Smooth muscle cell (in vitro differentiated cells): ENCODE results near the gene ACAT2. TPM values are rescaled to one million over a fixed set of nuclear protein-coding genes. Genes with fewer than 3 reads are reported as not detected.
A peak's percentile ranks its signal among the peaks of the same experiment; 100 is the strongest.
"Not testable (repeated sequence)": the region's sequence is repeated elsewhere in the genome, so short reads cannot be mapped to it uniquely, and the experiment has no call there.

Experiments
- DNase-seq: peaks from one replicate; lab custom pipeline; 2025; ENCODE audit not compliant: unreplicated experiment; lab: John Stamatoyannopoulos, UW
- H2AFZ ChIP-seq: fragments of 200-600 bp; sonication (generic); 2 replicates; pipeline ENCODE4 v1.6.0; 2016; ENCODE audit warnings: antibody characterized with exemption, low read depth, mild to moderate bottlenecking
- H3F3A ChIP-seq: fragments of 200-600 bp; sonication (generic); 2 replicates; pipeline ENCODE4 v1.6.0; 2017; ENCODE audit warnings: antibody characterized with exemption, low read depth
- H3K27ac ChIP-seq: fragments of 200-600 bp; sonication (generic); 2 replicates; pipeline ENCODE4 v1.5.1; 2016; ENCODE audit warnings: low read depth, mild to moderate bottlenecking
- H3K27me3 ChIP-seq: fragments of 200-600 bp; sonication (generic); 2 replicates; pipeline ENCODE4 v1.6.1; 2016; ENCODE audit warnings: low read depth, mild to moderate bottlenecking
- H3K36me3 ChIP-seq: fragments of 200-600 bp; sonication (generic); 2 replicates; pipeline ENCODE4 v1.5.1; 2016; ENCODE audit warnings: low read depth
- H3K4me1 ChIP-seq: fragments of 200-600 bp; sonication (generic); 2 replicates; pipeline ENCODE4 v1.5.1; 2016; ENCODE audit warnings: low read depth
- H3K4me2 ChIP-seq: fragments of 200-600 bp; sonication (generic); 2 replicates; pipeline ENCODE4 v1.6.0; 2016; ENCODE audit warnings: mild to moderate bottlenecking
- H3K4me3 ChIP-seq: fragments of 200-600 bp; sonication (generic); 2 replicates; pipeline ENCODE4 v1.5.1; 2016; ENCODE audit warnings: mild to moderate bottlenecking
- H3K79me2 ChIP-seq: fragments of 200-600 bp; sonication (generic); 2 replicates; pipeline ENCODE4 v1.6.0; 2016; ENCODE audit warnings: low read depth, mild to moderate bottlenecking
- H3K9ac ChIP-seq: fragments of 200-600 bp; sonication (generic); 2 replicates; pipeline ENCODE4 v1.6.0; 2016; ENCODE audit warnings: low read depth
- H3K9me3 ChIP-seq: fragments of 200-600 bp; sonication (generic); replicated peaks from 2 replicates; pipeline ENCODE4 v1.5.1; 2016; ENCODE audit warnings: low read depth
- H4K20me1 ChIP-seq: fragments of 200-600 bp; sonication (generic); 2 replicates; pipeline ENCODE4 v1.6.0; 2016; ENCODE audit warnings: low read depth
- CTCF ChIP-seq: fragments of 200-600 bp; sonication (generic); IDR thresholded peaks from 2 replicates; pipeline ENCODE4 v1.5.1; 2017; ENCODE audit warnings: borderline replicate concordance, mild to moderate bottlenecking, antibody characterized with exemption; ENCODE audit not compliant: insufficient read depth, poor library complexity, severe bottlenecking
- WGBS: methylation state at CpG from one replicate; pipeline ENCODE4 v1.1.7; 2016; ENCODE audit warnings: low lambda C conversion rate; 5-methylcytosine and 5-hydroxymethylcytosine counted together
- polyA plus RNA-seq: library from polyadenylated mRNA; unstranded; fragments of >200 nt; fragmentation: Nextera tagmentation; extraction: Ambion mirVana; gene quantifications from 2 replicates; pipeline ENCODE4 v1.2.1, GENCODE V29; 2016
- total RNA-seq: library from RNA; depleted of rRNA; stranded (reverse); fragments of >200 nt; gene quantifications from 2 replicates; pipeline ENCODE4 v1.2.3, GENCODE V29; 2014

ACAT2 gene
- total and polyA plus RNA-seq, 2 experiments from 2014 or later = 21.5 to 82.5 TPM

GRCh38 chr6:159719287-159719686 lies 42.6 kb upstream of the ACAT2 start:
- Histone ChIP-seq H3K4me2 (no peak overlapping the region), H3F3A (peaks cover 8% of the 10 kb centered on the region), H3K4me1 (peaks cover 11% of the 10 kb centered on the region), H2AFZ (no peak overlapping the region), H3K4me3 (no peak overlapping the region), H3K36me3 (no peaks in the 10 kb centered on the region), H3K27me3 (no peaks in the 10 kb centered on the region), H4K20me1 (peaks cover 4% of the 10 kb centered on the region), H3K27ac (no peak overlapping the region), H3K9me3 (no peaks in the 10 kb centered on the region), H3K9ac (no peak overlapping the region), H3K79me2 (peaks cover 33% of the 10 kb centered on the region)
- no peak for DNase-seq
- TF ChIP-seq CTCF = no peak
- 91% methylated on average over 7 of the region's 7 CpGs for WGBS

GRCh38 chr6:159720708-159721107 lies 41.1 kb upstream of the ACAT2 start:
- TF ChIP-seq CTCF = peak; percentile 32
- Histone ChIP-seq H3K4me1 (peaks cover 13% of the 10 kb centered on the region), H4K20me1 (peaks cover 4% of the 10 kb centered on the region), H3K27me3 (no peaks in the 10 kb centered on the region), H3K27ac (no peak overlapping the region), H3K9ac (no peak overlapping the region), H3K4me2 (no peak overlapping the region), H3K36me3 (no peaks in the 10 kb centered on the region), H3F3A (peaks cover 8% of the 10 kb centered on the region), H3K4me3 (no peak overlapping the region), H2AFZ (no peak overlapping the region), H3K79me2 (peaks cover 46% of the 10 kb centered on the region), H3K9me3 (no peaks in the 10 kb centered on the region)
- WGBS = 81% methylated on average over 6 of the region's 7 CpGs
- no peak for DNase-seq

- 97% methylated on average over 3 of the region's 3 CpGs for WGBS
- not testable (repeated sequence) for H2AFZ ChIP-seq, H3K9me3 ChIP-seq, H3K27ac ChIP-seq, H3K27me3 ChIP-seq, H3K9ac ChIP-seq, H3K4me3 ChIP-seq, H3K4me2 ChIP-seq, DNase-seq, H3F3A ChIP-seq, H3K36me3 ChIP-seq, H4K20me1 ChIP-seq
- H3K4me1 ChIP-seq = peaks cover 14% of the 10 kb centered on the region
- H3K79me2 ChIP-seq = peaks cover 55% of the 10 kb centered on the region
Measured at GRCh38 chr6:159721981-159722380, 39.9 kb upstream of the ACAT2 start.

- peaks cover 5% of the 10 kb centered on the region for H3F3A ChIP-seq
- TF ChIP-seq CTCF = no peak
- H2AFZ ChIP-seq = no peak overlapping the region
- no peaks in the 10 kb centered on the region for H3K9me3 ChIP-seq
- H3K79me2 ChIP-seq = peaks cover 56% of the 10 kb centered on the region
- no peak overlapping the region for H3K4me3 ChIP-seq
- H4K20me1 ChIP-seq = peaks cover 4% of the 10 kb centered on the region
- no peak overlapping the region for H3K4me2 ChIP-seq
- no peak overlapping the region for H3K9ac ChIP-seq
- H3K27me3 ChIP-seq = no peaks in the 10 kb centered on the region
- no peak for DNase-seq
- no peak overlapping the region for H3K27ac ChIP-seq
- peaks cover 7% of the 10 kb centered on the region for H3K4me1 ChIP-seq
- H3K36me3 ChIP-seq = no peaks in the 10 kb centered on the region
Measured at GRCh38 chr6:159722655-159723054, 39.2 kb upstream of the ACAT2 start.
